ENCODE results near the gene ROBO2. TPM values are rescaled to one million over a fixed set of nuclear protein-coding genes. Genes with fewer than 3 reads are reported as not detected.

The ROBO2 gene
- total and polyA plus RNA-seq, 7 donors, result 0.23 to 2.9 (median 0.38) TPM; not detected in 1

GRCh38 chr3:77342027-77342426 lies 302.1 kb downstream of the ROBO2 start:
- Histone ChIP-seq H3K4me3 (no peak overlapping the region), H3K27me3 (no peaks in the 10 kb centered on the region), H3K36me3 (no peaks in the 10 kb centered on the region), H3K4me1 (no peaks in the 10 kb centered on the region), H3K9me3 (no peaks in the 10 kb centered on the region), H3K27ac (no peak overlapping the region)
- 94 to 95% methylated on average over 6 of the region's 6 CpGs for WGBS, 2 donors
- no peak for DNase-seq
- intact Hi-C loops (cut with DNase I), result no loop called here
- TF ChIP-seq EP300 (IDR thresholded peaks at IDR 0.05) (no peak), POLR2A (IDR thresholded peaks at IDR 0.05) (no peak), POLR2AphosphoS5 (IDR thresholded peaks at IDR 0.05) (no peak)
- TF ChIP-seq, protein P1, sequence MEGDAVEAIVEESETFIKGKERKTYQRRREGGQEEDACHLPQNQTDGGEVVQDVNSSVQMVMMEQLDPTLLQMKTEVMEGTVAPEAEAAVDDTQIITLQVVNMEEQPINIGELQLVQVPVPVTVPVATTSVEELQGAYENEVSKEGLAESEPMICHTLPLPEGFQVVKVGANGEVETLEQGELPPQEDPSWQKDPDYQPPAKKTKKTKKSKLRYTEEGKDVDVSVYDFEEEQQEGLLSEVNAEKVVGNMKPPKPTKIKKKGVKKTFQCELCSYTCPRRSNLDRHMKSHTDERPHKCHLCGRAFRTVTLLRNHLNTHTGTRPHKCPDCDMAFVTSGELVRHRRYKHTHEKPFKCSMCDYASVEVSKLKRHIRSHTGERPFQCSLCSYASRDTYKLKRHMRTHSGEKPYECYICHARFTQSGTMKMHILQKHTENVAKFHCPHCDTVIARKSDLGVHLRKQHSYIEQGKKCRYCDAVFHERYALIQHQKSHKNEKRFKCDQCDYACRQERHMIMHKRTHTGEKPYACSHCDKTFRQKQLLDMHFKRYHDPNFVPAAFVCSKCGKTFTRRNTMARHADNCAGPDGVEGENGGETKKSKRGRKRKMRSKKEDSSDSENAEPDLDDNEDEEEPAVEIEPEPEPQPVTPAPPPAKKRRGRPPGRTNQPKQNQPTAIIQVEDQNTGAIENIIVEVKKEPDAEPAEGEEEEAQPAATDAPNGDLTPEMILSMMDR (IDR thresholded peaks at IDR 0.05), result no peak

- no peaks in the 10 kb centered on the region for H3K4me1 ChIP-seq
- DNase-seq, result no peak
- no peak overlapping the region for H3K27ac ChIP-seq
- TF ChIP-seq, protein P1 (IDR thresholded peaks at IDR 0.05), result no peak
- TF ChIP-seq POLR2A (IDR thresholded peaks at IDR 0.05), result no peak
- no peak for TF ChIP-seq EP300 (IDR thresholded peaks at IDR 0.05)
- no peak for TF ChIP-seq POLR2AphosphoS5 (IDR thresholded peaks at IDR 0.05)
- no peaks in the 10 kb centered on the region for H3K27me3 ChIP-seq
- H3K4me3 ChIP-seq, result no peak overlapping the region
- WGBS, 2 donors, result 87 to 89% methylated on average over 5 of the region's 5 CpGs
- no peaks in the 10 kb centered on the region for H3K9me3 ChIP-seq
- no peaks in the 10 kb centered on the region for H3K36me3 ChIP-seq
- intact Hi-C loops (cut with DNase I), result no loop called here
Observed at GRCh38 chr3:77342688-77343087, 302.8 kb downstream of the ROBO2 start.

- no peak for TF ChIP-seq EP300 (IDR thresholded peaks at IDR 0.05)
- no peak for TF ChIP-seq POLR2A (IDR thresholded peaks at IDR 0.05)
- TF ChIP-seq, protein P1 (IDR thresholded peaks at IDR 0.05), result no peak
- TF ChIP-seq POLR2AphosphoS5 (IDR thresholded peaks at IDR 0.05), result no peak
- Histone ChIP-seq H3K4me3 (no peak overlapping the region), H3K27ac (no peak overlapping the region), H3K27me3 (no peaks in the 10 kb centered on the region), H3K36me3 (no peaks in the 10 kb centered on the region), H3K9me3 (no peaks in the 10 kb centered on the region), H3K4me1 (no peaks in the 10 kb centered on the region)
- DNase-seq, result no peak
- 71 to 89% methylated on average over 2 of the region's 2 CpGs for WGBS, 2 donors
- intact Hi-C loops (cut with DNase I), result no loop called here
Observed at GRCh38 chr3:77345009-77345408, 305.1 kb downstream of the ROBO2 start.

DNA sequence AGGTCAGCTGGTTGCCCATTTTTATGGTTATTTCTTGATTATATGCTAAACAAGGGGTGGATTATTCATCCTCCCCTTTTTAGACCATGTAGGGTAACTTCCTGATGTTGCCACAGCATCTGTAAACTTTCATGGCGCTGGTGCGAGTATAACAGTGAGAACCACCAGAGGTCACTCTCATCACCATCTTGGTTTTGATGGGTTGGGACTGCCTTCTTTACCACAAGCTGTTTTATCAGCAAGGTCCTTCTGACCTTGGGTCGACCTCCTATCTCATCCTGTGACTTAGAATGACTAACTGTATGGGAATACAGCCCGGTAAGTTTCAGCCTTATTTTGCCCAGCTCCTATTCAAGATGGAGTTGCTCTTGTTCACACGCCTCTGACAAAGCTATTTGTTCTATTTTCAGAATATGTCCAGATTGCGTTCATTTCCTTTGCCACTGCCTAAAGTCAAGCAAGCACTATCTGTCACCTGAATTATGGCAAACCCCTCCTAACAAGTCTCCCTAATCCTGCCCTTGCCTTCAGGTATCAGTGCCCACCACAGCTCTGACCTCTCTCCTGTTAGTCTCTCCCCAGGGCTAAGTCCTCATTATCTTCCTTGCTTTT lies 308.5 kb downstream of the ROBO2 start:
- 55 to 66% methylated on average over 6 of the region's 6 CpGs for WGBS, 2 donors
- Histone ChIP-seq H3K9me3 (no peaks in the 10 kb centered on the region), H3K4me1 (no peaks in the 10 kb centered on the region), H3K27me3 (no peaks in the 10 kb centered on the region), H3K36me3 (no peaks in the 10 kb centered on the region), H3K27ac (no peak overlapping the region), H3K4me3 (no peak overlapping the region)
- intact Hi-C loops (cut with DNase I), result no loop called here
- TF ChIP-seq EP300 (IDR thresholded peaks at IDR 0.05) (no peak), POLR2A (IDR thresholded peaks at IDR 0.05) (no peak), POLR2AphosphoS5 (IDR thresholded peaks at IDR 0.05) (no peak)
- TF ChIP-seq, protein P1 (IDR thresholded peaks at IDR 0.05), result no peak
- no peak for DNase-seq

GRCh38 chr3:77354958-77355357 lies 315.1 kb downstream of the ROBO2 start:
- H3K27ac ChIP-seq, result no peak overlapping the region
- H3K4me3 ChIP-seq, result no peak overlapping the region
- TF ChIP-seq EP300 (IDR thresholded peaks at IDR 0.05), result no peak
- no peak for TF ChIP-seq POLR2A (IDR thresholded peaks at IDR 0.05)
- TF ChIP-seq, protein P1 (IDR thresholded peaks at IDR 0.05), result no peak
- TF ChIP-seq POLR2AphosphoS5 (IDR thresholded peaks at IDR 0.05), result no peak
- no peaks in the 10 kb centered on the region for H3K27me3 ChIP-seq
- no peaks in the 10 kb centered on the region for H3K4me1 ChIP-seq
- intact Hi-C loops (cut with DNase I), result no loop called here
- no peaks in the 10 kb centered on the region for H3K9me3 ChIP-seq
- H3K36me3 ChIP-seq, result no peaks in the 10 kb centered on the region
- DNase-seq, result no peak
